IMR-90 (cell line): ENCODE measurements around the gene F5. TPM values are rescaled to one million over a fixed set of nuclear protein-coding genes. Genes with fewer than 3 reads are reported as not detected.

Experiments
- ATAC-seq: fragments of 200-7000 bp; cut with Tn5 transposase; 2 replicates; pipeline ENCODE4 v1.9.1; 2020; ENCODE audit warnings: low read depth, mild to moderate bottlenecking, moderate library complexity
- BruUV-seq: library from RNA; stranded (reverse); fragments of 400-500 nt; replicated peaks from 2 replicates; lab custom pipeline; 2021; lab: Mats Ljungman, UMichigan
- CTCF ChIA-PET: fragments of 300-600 bp; formaldehyde crosslinking; extraction: SDS; loops from one replicate; lab custom pipeline; 2021; ENCODE audit warnings: antibody characterized with exemption; lab: Yijun Ruan, JAX
- POLR2A ChIA-PET: fragments of 300-600 bp; sonication (Branson Sonifier 250); formaldehyde crosslinking; loops from one replicate; lab custom pipeline; 2022; ENCODE audit warnings: antibody characterized with exemption; ENCODE audit not compliant: unreplicated experiment; lab: Charles Lee
- DNase-seq: peaks from one replicate; pipeline ENCODE4 v3.0.0; 2013
- H2AFZ ChIP-seq: replicated peaks from 2 replicates; pipeline ENCODE3; 2013; ENCODE audit warnings: low read length, mild to moderate bottlenecking; ENCODE audit not compliant: poor library complexity
- H2AK5ac ChIP-seq: 2 replicates; pipeline ENCODE4 v1.6.1; 2013; ENCODE audit warnings: low read depth, low read length, inconsistent platforms
- H2AK9ac ChIP-seq: replicated peaks from 2 replicates; pipeline ENCODE3; 2013; ENCODE audit warnings: mild to moderate bottlenecking, low read depth, low read length, moderate library complexity; ENCODE audit not compliant: poor library complexity
- H2BK120ac ChIP-seq: 2 replicates; pipeline ENCODE4 v1.6.1; 2013; ENCODE audit warnings: low read depth, low read length, inconsistent platforms
- H2BK15ac ChIP-seq: 3 replicates; pipeline ENCODE4 v1.6.1; 2013; ENCODE audit warnings: low read depth, low read length, inconsistent platforms
- H2BK20ac ChIP-seq: 2 replicates; pipeline ENCODE4 v1.6.1; 2013; ENCODE audit warnings: low read depth, mild to moderate bottlenecking, inconsistent platforms, low read length, moderate library complexity
- H2BK5ac ChIP-seq: 2 replicates; pipeline ENCODE4 v1.6.1; 2013; ENCODE audit warnings: mild to moderate bottlenecking, low read depth, low read length, inconsistent platforms; ENCODE audit not compliant: poor library complexity, severe bottlenecking
- H3K14ac ChIP-seq: replicated peaks from 2 replicates; pipeline ENCODE4 v1.6.1; 2013; ENCODE audit warnings: low read depth, low read length, inconsistent platforms
- H3K18ac ChIP-seq: 2 replicates; pipeline ENCODE4 v1.6.1; 2013; ENCODE audit warnings: low read depth, low read length, control low read depth
- H3K23ac ChIP-seq: 2 replicates; pipeline ENCODE4 v1.6.1; 2013; ENCODE audit warnings: low read depth, low read length, inconsistent platforms
- H3K27ac ChIP-seq: 2 replicates; pipeline ENCODE4 v1.5.1; 2013; ENCODE audit warnings: mild to moderate bottlenecking, control low read depth, low read length; ENCODE audit not compliant: insufficient read depth
- H3K27me3 ChIP-seq: 2 replicates; pipeline ENCODE4 v1.6.1; 2013; ENCODE audit warnings: low read length; ENCODE audit not compliant: control insufficient read depth, insufficient read depth
- H3K36me3 ChIP-seq: 2 replicates; pipeline ENCODE4 v1.6.1; 2013; ENCODE audit warnings: low read length, mixed read lengths; ENCODE audit not compliant: control insufficient read depth, insufficient read depth
- H3K4ac ChIP-seq: 2 replicates; pipeline ENCODE4 v1.6.1; 2013; ENCODE audit warnings: low read depth, low read length, inconsistent platforms
- H3K4me1 ChIP-seq: 2 replicates; pipeline ENCODE4 v1.6.1; 2013; ENCODE audit warnings: low read length, mixed read lengths; ENCODE audit not compliant: control insufficient read depth, insufficient read depth
- H3K4me2 ChIP-seq: 2 replicates; pipeline ENCODE4 v1.6.1; 2013; ENCODE audit warnings: low read depth, mild to moderate bottlenecking, control low read depth, low read length, moderate library complexity
- H3K4me3 ChIP-seq: 2 replicates; pipeline ENCODE4 v1.5.1; 2013; ENCODE audit warnings: low read depth, mild to moderate bottlenecking, control low read depth, low read length, moderate library complexity; ENCODE audit not compliant: insufficient read depth
- H3K56ac ChIP-seq: 2 replicates; pipeline ENCODE4 v1.6.1; 2013; ENCODE audit warnings: low read length, inconsistent platforms; ENCODE audit not compliant: insufficient read depth; ENCODE audit errors: extremely low read depth
- H3K79me1 ChIP-seq, 2 experiments: 2 replicates each; pipeline ENCODE4 v1.6.1; 2013; ENCODE audit warnings: low read length in 2 of 2, inconsistent platforms in 1 of 2, low read depth in 1 of 2
- H3K9ac ChIP-seq: 2 replicates; pipeline ENCODE4 v1.6.1; 2013; ENCODE audit warnings: low read depth, low read length, control low read depth
- H3K9me1 ChIP-seq: 2 replicates; pipeline ENCODE4 v1.6.1; 2013; ENCODE audit warnings: low read length, inconsistent platforms; ENCODE audit not compliant: insufficient read depth
- H3K9me3 ChIP-seq: 2 replicates; pipeline ENCODE4 v1.6.1; 2013; ENCODE audit warnings: low read length; ENCODE audit not compliant: control insufficient read depth, insufficient read depth
- H4K20me1 ChIP-seq: 2 replicates; pipeline ENCODE4 v1.6.1; 2013; ENCODE audit warnings: low read length, inconsistent platforms; ENCODE audit not compliant: insufficient read depth
- H4K5ac ChIP-seq: 2 replicates; pipeline ENCODE4 v1.6.1; 2013; ENCODE audit warnings: mild to moderate bottlenecking, low read depth, low read length, control low read depth
- H4K8ac ChIP-seq, 2 experiments: 2 replicates each; pipeline ENCODE4 v1.6.1; 2013; ENCODE audit warnings: low read depth in 2 of 2, low read length in 2 of 2, control low read depth in 1 of 2, inconsistent platforms in 1 of 2
- H4K91ac ChIP-seq: 2 replicates; pipeline ENCODE4 v1.6.1; 2013; ENCODE audit warnings: low read depth, low read length, inconsistent platforms; ENCODE audit not compliant: insufficient read depth
- BHLHE40 ChIP-seq: fragments of 150-350 bp; IDR thresholded peaks from 2 replicates; pipeline ENCODE4 v1.6.1; 2016; ENCODE audit warnings: mild to moderate bottlenecking, low read depth, low read length
- CEBPB ChIP-seq: IDR thresholded peaks from 2 replicates; pipeline ENCODE4 v1.6.1; 2012; ENCODE audit warnings: low read depth, low read length, improper control_type of control experiment
- MXI1 ChIP-seq: IDR thresholded peaks from 2 replicates; pipeline ENCODE4 v1.6.1; 2012; ENCODE audit warnings: low read depth, mild to moderate bottlenecking, low read length, moderate library complexity, borderline replicate concordance
- NFE2L2 ChIP-seq: fragments of 150-350 bp; IDR thresholded peaks from 2 replicates; pipeline ENCODE4 v1.6.1; 2016; ENCODE audit warnings: low read depth, mild to moderate bottlenecking, low read length
- RCOR1 ChIP-seq: IDR thresholded peaks from 2 replicates; pipeline ENCODE4 v1.6.1; 2012; ENCODE audit warnings: mild to moderate bottlenecking, low read length, improper control_type of control experiment; ENCODE audit not compliant: insufficient replicate concordance
- RFX5 ChIP-seq: IDR thresholded peaks from 2 replicates; pipeline ENCODE4 v1.8.0; 2012; ENCODE audit warnings: low read depth, mild to moderate bottlenecking, low read length, moderate library complexity
- SMC3 ChIP-seq: fragments of 150-350 bp; IDR thresholded peaks from 2 replicates; pipeline ENCODE4 v1.6.1; 2016; ENCODE audit warnings: low read depth, mild to moderate bottlenecking, antibody characterized with exemption, low read length, moderate library complexity
- WGBS, 2 experiments: methylation state at CpG; one replicate each; pipeline versions ENCODE4 v1.1.5 to v1.1.7; 2013; ENCODE audit warnings: missing lambda C conversion rate in 2 of 2; ENCODE audit not compliant: insufficient read length in 1 of 2; ENCODE audit errors: extremely low coverage in 2 of 2; 5-methylcytosine and 5-hydroxymethylcytosine counted together
- dilution Hi-C: fragments of 300-500 bp; cut with HindIII; formaldehyde crosslinking; loops from one replicate; pipeline ENCODE4 v1.14.3; 2018; ENCODE audit warnings: low sequenced_read_pairs; ENCODE audit not compliant: unreplicated experiment
- in situ Hi-C: fragments of 300-500 bp; cut with MboI; formaldehyde crosslinking; loops from 3 replicates; pipeline ENCODE4 v1.14.3; 2019; ENCODE audit warnings: low sequenced_read_pairs, inconsistent platforms, mixed read lengths
- intact Hi-C: fragments of 100-400 bp; cut with micrococcal nuclease; formaldehyde crosslinking; loops from 2 replicates; pipeline ENCODE4 v1.10.0; 2022
- polyA plus RNA-seq, 3 experiments: library from polyadenylated mRNA; depleted of rRNA; stranded (reverse); fragments of >200 nt; gene quantifications; 2 replicates each; pipeline ENCODE4 v1.2.3, GENCODE V29; 2012; ENCODE audit warnings: low replicate concordance in 1 of 3
- total RNA-seq: library from RNA; depleted of rRNA; stranded (reverse); fragments of >200 nt; gene quantifications from 2 replicates; pipeline ENCODE4 v1.2.3, GENCODE V29; 2012
- TF ChIP-seq, protein P1 (sequence below): conservative IDR thresholded peaks from 2 replicates; pipeline ENCODE4 v1.5.1; 2012; ENCODE audit warnings: mild to moderate bottlenecking, low read depth, low read length, improper control_type of control experiment
- TF ChIP-seq, protein P2 (sequence below): fragments of 150-350 bp; IDR thresholded peaks from 2 replicates; pipeline ENCODE4 v1.6.1; 2016; ENCODE audit warnings: low read depth, mild to moderate bottlenecking, low read length, moderate library complexity, borderline replicate concordance

Gene F5
- total and polyA plus RNA-seq, 2 of the 4 experiments (the other 2 are of a cell fraction): not detected

DNA sequence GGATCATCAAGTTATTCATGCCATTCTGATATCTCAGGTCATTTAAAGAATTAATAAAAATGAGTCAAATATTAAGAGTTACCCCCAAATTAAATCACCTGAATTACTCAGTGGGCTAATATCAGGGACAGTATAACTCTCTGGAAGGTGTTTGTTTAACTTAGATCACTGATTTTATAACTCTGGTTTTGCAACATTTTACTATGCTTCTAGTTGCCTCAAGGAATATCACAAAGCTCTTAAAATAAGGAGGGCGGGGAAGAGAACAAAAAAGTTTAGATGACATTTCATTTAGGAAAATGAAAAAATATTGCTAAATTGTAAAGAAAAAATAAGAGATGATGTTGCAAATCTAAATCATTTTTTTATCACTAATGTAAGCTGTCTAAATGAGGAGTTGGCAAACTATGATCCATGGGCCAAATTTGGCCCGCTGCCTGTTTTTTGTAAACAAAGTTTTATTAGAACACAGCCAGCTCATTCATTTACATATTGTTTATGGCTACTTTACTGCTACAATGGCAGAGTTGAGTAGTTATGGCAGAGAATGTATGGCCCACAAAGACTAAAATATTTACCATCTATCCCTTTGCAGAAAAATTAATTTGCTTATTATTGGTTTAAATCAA is 68.6 kb downstream of the F5 start:
- ChIA-PET POLR2A (no interaction called here), CTCF (no interaction called here)
- no peak overlapping the region for H4K8ac ChIP-seq
- H4K91ac ChIP-seq: no peak overlapping the region
- no peaks in the 10 kb centered on the region; the same call in 1 of the 2 replicates for H3K27me3 ChIP-seq
- no peaks in the 10 kb centered on the region for H3K9me3 ChIP-seq
- no peak overlapping the region for H3K4ac ChIP-seq
- no peak overlapping the region for H3K4me3 ChIP-seq
- H3K14ac ChIP-seq: no peak overlapping the region
- no peak overlapping the region for H2AK5ac ChIP-seq
- TF ChIP-seq MXI1: no peak
- TF ChIP-seq SMC3: no peak
- TF ChIP-seq BHLHE40: no peak
- TF ChIP-seq, protein P1, sequence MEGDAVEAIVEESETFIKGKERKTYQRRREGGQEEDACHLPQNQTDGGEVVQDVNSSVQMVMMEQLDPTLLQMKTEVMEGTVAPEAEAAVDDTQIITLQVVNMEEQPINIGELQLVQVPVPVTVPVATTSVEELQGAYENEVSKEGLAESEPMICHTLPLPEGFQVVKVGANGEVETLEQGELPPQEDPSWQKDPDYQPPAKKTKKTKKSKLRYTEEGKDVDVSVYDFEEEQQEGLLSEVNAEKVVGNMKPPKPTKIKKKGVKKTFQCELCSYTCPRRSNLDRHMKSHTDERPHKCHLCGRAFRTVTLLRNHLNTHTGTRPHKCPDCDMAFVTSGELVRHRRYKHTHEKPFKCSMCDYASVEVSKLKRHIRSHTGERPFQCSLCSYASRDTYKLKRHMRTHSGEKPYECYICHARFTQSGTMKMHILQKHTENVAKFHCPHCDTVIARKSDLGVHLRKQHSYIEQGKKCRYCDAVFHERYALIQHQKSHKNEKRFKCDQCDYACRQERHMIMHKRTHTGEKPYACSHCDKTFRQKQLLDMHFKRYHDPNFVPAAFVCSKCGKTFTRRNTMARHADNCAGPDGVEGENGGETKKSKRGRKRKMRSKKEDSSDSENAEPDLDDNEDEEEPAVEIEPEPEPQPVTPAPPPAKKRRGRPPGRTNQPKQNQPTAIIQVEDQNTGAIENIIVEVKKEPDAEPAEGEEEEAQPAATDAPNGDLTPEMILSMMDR: no peak
- TF ChIP-seq RCOR1: no peak
- TF ChIP-seq, protein P2, sequence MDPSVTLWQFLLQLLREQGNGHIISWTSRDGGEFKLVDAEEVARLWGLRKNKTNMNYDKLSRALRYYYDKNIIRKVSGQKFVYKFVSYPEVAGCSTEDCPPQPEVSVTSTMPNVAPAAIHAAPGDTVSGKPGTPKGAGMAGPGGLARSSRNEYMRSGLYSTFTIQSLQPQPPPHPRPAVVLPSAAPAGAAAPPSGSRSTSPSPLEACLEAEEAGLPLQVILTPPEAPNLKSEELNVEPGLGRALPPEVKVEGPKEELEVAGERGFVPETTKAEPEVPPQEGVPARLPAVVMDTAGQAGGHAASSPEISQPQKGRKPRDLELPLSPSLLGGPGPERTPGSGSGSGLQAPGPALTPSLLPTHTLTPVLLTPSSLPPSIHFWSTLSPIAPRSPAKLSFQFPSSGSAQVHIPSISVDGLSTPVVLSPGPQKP: no peak
- TF ChIP-seq CEBPB: no peak
- TF ChIP-seq RFX5: no peak
- TF ChIP-seq NFE2L2: no peak
- no peak overlapping the region for H3K27ac ChIP-seq
- H2AFZ ChIP-seq: no peak overlapping the region
- no peaks in the 10 kb centered on the region for H3K9me1 ChIP-seq
- H4K5ac ChIP-seq: no peak overlapping the region
- no TSS peak for BruUV-seq
- H4K20me1 ChIP-seq: no peaks in the 10 kb centered on the region
- H2BK20ac ChIP-seq: no peak overlapping the region
- in situ Hi-C loops: no loop called here
- no peaks in the 10 kb centered on the region for H3K4me1 ChIP-seq
- intact Hi-C loops: no loop called here
- no peak overlapping the region for H3K18ac ChIP-seq
- no peak overlapping the region for H2BK15ac ChIP-seq
- DNase-seq (no peak), ATAC-seq (no peak)
- no peak overlapping the region for H3K9ac ChIP-seq
- H3K23ac ChIP-seq: no peak overlapping the region
- no peaks in the 10 kb centered on the region for H3K36me3 ChIP-seq
- no peak overlapping the region for H2BK120ac ChIP-seq
- dilution Hi-C loops: no loop called here
- WGBS, 2 experiments: no CpG with 5 or more reads among the region's 2 CpGs
- H2AK9ac ChIP-seq: no peak overlapping the region
- no peak overlapping the region for H3K56ac ChIP-seq
- H3K4me2 ChIP-seq: no peak overlapping the region
- H2BK5ac ChIP-seq: no peak overlapping the region
- no peaks in the 10 kb centered on the region for H3K79me1 ChIP-seq
